Measurements from ENCODE around the gene COG7. TPM values are rescaled to one million over a fixed set of nuclear protein-coding genes. Genes with fewer than 3 reads are reported as not detected.

COG7 gene
- total RNA-seq, 1 experiment from 2014 or later = 38.3 TPM

DNA sequence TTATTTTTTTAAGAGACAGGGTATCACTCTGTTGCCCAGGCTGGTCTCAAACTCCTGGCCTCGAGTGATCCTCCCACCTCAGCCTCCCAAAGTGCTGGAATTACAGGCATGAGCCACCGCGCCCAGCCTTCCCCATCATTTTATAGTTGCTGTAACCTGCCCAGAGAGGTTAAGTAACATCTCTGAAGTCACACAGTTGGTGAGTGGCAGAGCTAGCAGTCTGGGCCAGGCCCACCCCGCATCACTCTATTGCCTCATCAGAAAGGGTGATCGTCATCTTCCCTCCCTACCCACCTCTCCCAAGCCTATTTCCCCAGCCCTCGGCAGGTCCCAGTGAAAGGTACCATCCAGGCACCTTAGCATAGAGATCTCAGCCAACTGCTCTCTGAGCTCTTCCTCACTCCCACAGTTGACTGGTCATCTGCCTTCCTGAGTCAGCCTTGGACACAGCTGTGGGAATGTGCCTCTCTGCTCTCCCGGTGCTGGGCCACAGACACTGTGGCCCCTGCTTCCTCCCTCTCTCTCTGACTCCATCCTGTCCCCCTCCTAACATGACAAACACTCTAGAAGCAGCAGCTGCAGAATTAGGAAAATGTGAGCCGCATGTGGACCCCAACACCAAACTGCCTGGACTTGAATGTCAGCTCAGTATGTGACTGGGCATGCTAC lies 93.8 kb downstream of the COG7 start:
- ChIA-PET CTCF (no interaction called here), POLR2A (ENCODE audit: unreplicated experiment) (no interaction called here)
- Histone ChIP-seq H2AFZ (no peak overlapping the region), H3K9me3 (ENCODE audit: insufficient read depth, low read depth) (no peaks in the 10 kb centered on the region), H3K36me3 (ENCODE audit: low read depth) (no peaks in the 10 kb centered on the region), H4K20me1 (ENCODE audit: insufficient read depth) (no peaks in the 10 kb centered on the region), H3F3A (ENCODE audit: insufficient read depth, low read depth) (peaks cover 27% of the 10 kb centered on the region), H3K27me3 (ENCODE audit: insufficient read depth, low read depth) (no peaks in the 10 kb centered on the region), H3K4me2 (no peak overlapping the region), H3K27ac (no peak overlapping the region), H3K4me3 (no peak overlapping the region), H3K79me2 (ENCODE audit: low read depth) (no peaks in the 10 kb centered on the region), H3K4me1 (replicated peaks; ENCODE audit: insufficient read depth) (peaks cover 33% of the 10 kb centered on the region), H3K9me2 (ENCODE audit: insufficient read depth) (no peaks in the 10 kb centered on the region)
- no peak for DNase-seq
- TF ChIP-seq, protein P1, sequence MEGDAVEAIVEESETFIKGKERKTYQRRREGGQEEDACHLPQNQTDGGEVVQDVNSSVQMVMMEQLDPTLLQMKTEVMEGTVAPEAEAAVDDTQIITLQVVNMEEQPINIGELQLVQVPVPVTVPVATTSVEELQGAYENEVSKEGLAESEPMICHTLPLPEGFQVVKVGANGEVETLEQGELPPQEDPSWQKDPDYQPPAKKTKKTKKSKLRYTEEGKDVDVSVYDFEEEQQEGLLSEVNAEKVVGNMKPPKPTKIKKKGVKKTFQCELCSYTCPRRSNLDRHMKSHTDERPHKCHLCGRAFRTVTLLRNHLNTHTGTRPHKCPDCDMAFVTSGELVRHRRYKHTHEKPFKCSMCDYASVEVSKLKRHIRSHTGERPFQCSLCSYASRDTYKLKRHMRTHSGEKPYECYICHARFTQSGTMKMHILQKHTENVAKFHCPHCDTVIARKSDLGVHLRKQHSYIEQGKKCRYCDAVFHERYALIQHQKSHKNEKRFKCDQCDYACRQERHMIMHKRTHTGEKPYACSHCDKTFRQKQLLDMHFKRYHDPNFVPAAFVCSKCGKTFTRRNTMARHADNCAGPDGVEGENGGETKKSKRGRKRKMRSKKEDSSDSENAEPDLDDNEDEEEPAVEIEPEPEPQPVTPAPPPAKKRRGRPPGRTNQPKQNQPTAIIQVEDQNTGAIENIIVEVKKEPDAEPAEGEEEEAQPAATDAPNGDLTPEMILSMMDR (conservative IDR thresholded peaks at IDR 0.05) = no peak
- TF ChIP-seq EZH2 (IDR thresholded peaks at IDR 0.05; ENCODE audit: low read depth) = no peak
- intact Hi-C loops (cut with micrococcal nuclease; ENCODE audit: unreplicated experiment) = no loop called here
- BruUV-seq (replicated peaks) = no TSS peak

DNA sequence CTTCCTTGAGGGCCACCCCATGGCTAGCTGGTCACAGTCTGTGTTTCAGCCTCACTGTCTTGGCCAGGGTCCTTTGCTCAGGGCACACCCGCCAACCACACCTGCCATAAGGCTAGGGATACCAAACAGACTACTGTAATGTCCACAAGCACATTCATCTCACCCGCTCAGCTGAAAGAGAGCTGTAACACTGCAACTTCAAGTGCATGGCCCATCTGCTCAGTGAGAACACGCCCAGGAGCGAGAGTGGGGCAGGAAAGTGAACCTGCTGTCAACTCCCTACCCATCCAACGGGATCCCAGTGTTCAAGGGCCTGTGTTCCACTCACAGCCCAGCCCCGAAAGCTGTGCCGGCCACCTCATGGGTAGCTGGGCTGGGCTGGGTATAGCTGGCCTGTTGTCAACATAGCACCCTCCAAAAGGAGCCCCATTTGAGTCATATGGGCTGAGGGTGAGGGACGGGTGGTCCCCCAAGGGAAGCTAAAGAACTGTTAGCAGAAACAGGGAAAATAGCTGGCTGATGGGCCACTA lies 95.2 kb downstream of the COG7 start:
- H3K9me2 ChIP-seq (ENCODE audit: insufficient read depth) = no peaks in the 10 kb centered on the region
- peaks cover 20% of the 10 kb centered on the region for H3F3A ChIP-seq (ENCODE audit: insufficient read depth, low read depth)
- no TSS peak for BruUV-seq (replicated peaks)
- no peaks in the 10 kb centered on the region for H4K20me1 ChIP-seq (ENCODE audit: insufficient read depth)
- TF ChIP-seq, protein P1 (conservative IDR thresholded peaks at IDR 0.05) = no peak
- TF ChIP-seq EZH2 (IDR thresholded peaks at IDR 0.05; ENCODE audit: low read depth) = no peak
- no peaks in the 10 kb centered on the region for H3K27me3 ChIP-seq (ENCODE audit: insufficient read depth, low read depth)
- peaks cover 19% of the 10 kb centered on the region for H3K4me1 ChIP-seq (replicated peaks; ENCODE audit: insufficient read depth)
- H3K4me3 ChIP-seq = no peak overlapping the region
- DNase-seq = no peak
- H3K4me2 ChIP-seq = no peak overlapping the region
- intact Hi-C loops (cut with micrococcal nuclease; ENCODE audit: unreplicated experiment) = no loop called here
- CTCF ChIA-PET = no interaction called here
- no peaks in the 10 kb centered on the region for H3K9me3 ChIP-seq (ENCODE audit: insufficient read depth, low read depth)
- no peaks in the 10 kb centered on the region for H3K36me3 ChIP-seq (ENCODE audit: low read depth)
- H3K79me2 ChIP-seq (ENCODE audit: low read depth) = no peaks in the 10 kb centered on the region
- H3K27ac ChIP-seq = no peak overlapping the region
- POLR2A ChIA-PET (ENCODE audit: unreplicated experiment) = no interaction called here
- H2AFZ ChIP-seq = no peak overlapping the region

DNA sequence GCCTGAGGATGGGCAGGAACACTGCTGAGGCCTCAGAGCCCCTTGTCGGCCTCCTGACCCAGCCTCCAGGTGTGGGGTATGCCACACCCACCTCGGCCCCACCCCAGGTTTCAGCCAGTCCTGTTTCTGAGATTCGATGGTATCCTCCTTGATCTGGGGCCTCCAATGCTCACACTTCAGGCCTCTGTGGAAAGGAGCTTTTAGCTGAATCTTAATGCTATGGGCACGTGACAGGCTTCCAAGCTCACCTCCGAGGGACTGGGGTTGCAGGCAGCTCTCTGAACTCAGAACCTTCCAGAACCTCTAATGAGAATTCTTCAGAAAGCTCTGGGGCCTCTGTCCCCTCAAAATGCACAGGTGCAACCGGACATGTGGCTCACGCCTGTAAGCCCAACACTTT lies 96.0 kb downstream of the COG7 start:
- Histone ChIP-seq H3K4me2 (no peak overlapping the region), H3K9me3 (ENCODE audit: insufficient read depth, low read depth) (no peaks in the 10 kb centered on the region), H3K27me3 (ENCODE audit: insufficient read depth, low read depth) (no peaks in the 10 kb centered on the region), H3K27ac (no peak overlapping the region), H3K4me3 (no peak overlapping the region), H3K79me2 (ENCODE audit: low read depth) (no peaks in the 10 kb centered on the region), H2AFZ (no peak overlapping the region), H4K20me1 (ENCODE audit: insufficient read depth) (no peaks in the 10 kb centered on the region), H3K4me1 (replicated peaks; ENCODE audit: insufficient read depth) (peaks cover 10% of the 10 kb centered on the region), H3K9me2 (ENCODE audit: insufficient read depth) (no peaks in the 10 kb centered on the region), H3K36me3 (ENCODE audit: low read depth) (no peaks in the 10 kb centered on the region), H3F3A (ENCODE audit: insufficient read depth, low read depth) (peaks cover 11% of the 10 kb centered on the region)
- DNase-seq = no peak
- intact Hi-C loops (cut with micrococcal nuclease; ENCODE audit: unreplicated experiment) = no loop called here
- POLR2A ChIA-PET (ENCODE audit: unreplicated experiment) = no interaction called here
- BruUV-seq (replicated peaks) = no TSS peak
- CTCF ChIA-PET = no interaction called here
- TF ChIP-seq, protein P1 (conservative IDR thresholded peaks at IDR 0.05) = no peak
- TF ChIP-seq EZH2 (IDR thresholded peaks at IDR 0.05; ENCODE audit: low read depth) = no peak
